GM12878 (cell line): ENCODE measurements around the gene ABCC1. TPM values are rescaled to one million over a fixed set of nuclear protein-coding genes. Genes with fewer than 3 reads are reported as not detected.

ENCODE experiments used
- ATAC-seq: fragments of 200-7000 bp; cut with Tn5 transposase; 3 replicates; pipeline ENCODE4 v1.9.1; 2020; ENCODE audit warnings: mild to moderate bottlenecking, moderate library complexity
- BruUV-seq: library from RNA; stranded (reverse); fragments of 400-500 nt; replicated peaks from 2 replicates; lab custom pipeline; 2021; lab: Mats Ljungman, UMichigan
- CTCF ChIA-PET: fragments of 300-600 bp; sonication (Branson Sonifier 250); formaldehyde crosslinking; extraction: SDS; loops from one replicate; lab custom pipeline; 2021; ENCODE audit warnings: inconsistent platforms; lab: Yijun Ruan, JAX
- POLR2A ChIA-PET: fragments of 350-600 bp; formaldehyde crosslinking; extraction: SDS; loops from one replicate; lab custom pipeline; 2021; ENCODE audit warnings: inconsistent platforms; lab: Charles Lee
- RAD21 ChIA-PET: fragments of 300-600 bp; sonication (Branson Sonifier 250); formaldehyde crosslinking; loops from one replicate; lab custom pipeline; 2023; ENCODE audit warnings: antibody characterized with exemption; ENCODE audit not compliant: unreplicated experiment; lab: Charles Lee
- SMC1A ChIA-PET: fragments of 300-600 bp; sonication (Branson Sonifier 250); formaldehyde crosslinking; loops from one replicate; lab custom pipeline; 2023; ENCODE audit not compliant: unreplicated experiment, uncharacterized antibody; lab: Charles Lee
- DNase-seq: peaks from one replicate; pipeline ENCODE4 v3.0.0-alpha.2; 2011; ENCODE audit warnings: low read depth, low spot score
- FAIRE-seq: peaks from 3 replicates; lab custom pipeline; 2011; peaks lifted over from hg19 to GRCh38; lab: Jason Lieb, UNC
- H2AFZ ChIP-seq: 2 replicates; pipeline ENCODE4 v1.6.0; 2011; ENCODE audit warnings: low read depth, low read length, control low read depth; ENCODE audit not compliant: control insufficient read depth
- H3K27ac ChIP-seq: 2 replicates; pipeline ENCODE4 v1.5.1; 2011; ENCODE audit warnings: control low read depth; ENCODE audit not compliant: control insufficient read depth, insufficient read depth
- H3K27me3 ChIP-seq, 2 experiments: replicated peaks in 1 of 2; 2 replicates each; pipeline versions ENCODE4 v1.6.0 to v1.6.1; 2011; ENCODE audit warnings: low read length in 1 of 2; ENCODE audit not compliant: control insufficient read depth in 2 of 2, insufficient read depth in 2 of 2
- H3K36me3 ChIP-seq, 2 experiments: 2 replicates each; pipeline ENCODE4 v1.5.1; 2011; ENCODE audit warnings: low read length in 1 of 2; ENCODE audit not compliant: control insufficient read depth in 2 of 2, insufficient read depth in 2 of 2
- H3K4me1 ChIP-seq: 2 replicates; pipeline ENCODE4 v1.6.1; 2011; ENCODE audit warnings: mild to moderate bottlenecking, low read length, moderate library complexity, mixed read lengths; ENCODE audit not compliant: control insufficient read depth, insufficient read depth
- H3K4me2 ChIP-seq: 2 replicates; pipeline ENCODE4 v1.6.0; 2011; ENCODE audit warnings: control low read depth; ENCODE audit not compliant: control insufficient read depth, insufficient read depth
- H3K4me3 ChIP-seq: fragments of 200-600 bp; sonication (generic); 2 replicates; pipeline ENCODE4 v1.5.1; 2016
- H3K79me2 ChIP-seq: 2 replicates; pipeline ENCODE4 v1.6.0; 2011; ENCODE audit warnings: low read length; ENCODE audit not compliant: control insufficient read depth, insufficient read depth
- H3K9ac ChIP-seq: 2 replicates; pipeline ENCODE4 v1.8.0; 2011; ENCODE audit warnings: low read length, control low read depth, mixed read lengths; ENCODE audit not compliant: control insufficient read depth, insufficient read depth
- H3K9me3 ChIP-seq: replicated peaks from 3 replicates; pipeline ENCODE4 v1.5.1; 2011; ENCODE audit warnings: mild to moderate bottlenecking, low read length; ENCODE audit not compliant: control insufficient read depth, insufficient read depth
- H4K20me1 ChIP-seq: 2 replicates; pipeline ENCODE4 v1.6.0; 2011; ENCODE audit not compliant: control insufficient read depth, insufficient read depth
- EGR1 ChIP-seq, 2 experiments: IDR thresholded peaks; 1 replicate in 1 of 2; 2 replicates in 1 of 2; pipeline ENCODE4 v1.6.1; 2011 to 2012; ENCODE audit warnings: low read depth in 2 of 2, low read length in 2 of 2, borderline replicate concordance in 1 of 2, mild to moderate bottlenecking in 1 of 2, moderate library complexity in 1 of 2
- HCFC1 ChIP-seq: fragments of 150-350 bp; IDR thresholded peaks from 2 replicates; pipeline ENCODE4 v1.6.1; 2014; ENCODE audit warnings: low read length
- JUND ChIP-seq: IDR thresholded peaks from 2 replicates; pipeline ENCODE4 v1.6.1; 2012; ENCODE audit warnings: low read depth, mild to moderate bottlenecking, low read length, improper control_type of control experiment, moderate library complexity
- KAT2A ChIP-seq: conservative IDR thresholded peaks from 2 replicates; pipeline ENCODE4 v1.6.1; 2011; ENCODE audit warnings: low read depth, low read length; ENCODE audit not compliant: control insufficient read depth
- MAX ChIP-seq: IDR thresholded peaks from 2 replicates; pipeline ENCODE4 v1.6.1; 2012; ENCODE audit warnings: low read depth, low read length, improper control_type of control experiment
- MEF2A ChIP-seq: IDR thresholded peaks from 2 replicates; pipeline ENCODE4 v1.6.1; 2011; ENCODE audit warnings: low read depth, mild to moderate bottlenecking, low read length, moderate library complexity; ENCODE audit not compliant: insufficient read depth
- MTA2 ChIP-seq: fragments of 450-650 bp; IDR thresholded peaks from 2 replicates; pipeline ENCODE4 v1.6.1; 2016; ENCODE audit warnings: low read depth, mild to moderate bottlenecking, moderate library complexity
- PML ChIP-seq: IDR thresholded peaks from 2 replicates; pipeline ENCODE4 v1.6.1; 2012; ENCODE audit warnings: low read length, inconsistent platforms
- POLR2AphosphoS2 ChIP-seq: IDR thresholded peaks from 2 replicates; pipeline ENCODE4 v1.6.1; 2011; ENCODE audit warnings: low read depth, mild to moderate bottlenecking, low read length, improper control_type of control experiment, moderate library complexity
- STAT3 ChIP-seq: IDR thresholded peaks from 2 replicates; pipeline ENCODE4 v1.6.1; 2011; ENCODE audit warnings: low read depth, low read length, improper control_type of control experiment
- TBL1XR1 ChIP-seq: IDR thresholded peaks from 2 replicates; pipeline ENCODE4 v1.6.1; 2012; ENCODE audit warnings: low read depth, low read length, improper control_type of control experiment
- TCF7 ChIP-seq: IDR thresholded peaks from 2 replicates; pipeline ENCODE4 v1.6.1; 2014; ENCODE audit warnings: antibody characterized with exemption, borderline replicate concordance
- USF2 ChIP-seq: IDR thresholded peaks from 2 replicates; pipeline ENCODE4 v1.6.1; 2011; ENCODE audit warnings: low read depth, low read length, improper control_type of control experiment, borderline replicate concordance
- YBX1 ChIP-seq: fragments of 450-650 bp; IDR thresholded peaks from 2 replicates; pipeline ENCODE4 v1.6.1; 2016; ENCODE audit warnings: antibody characterized with exemption
- ZBED1 ChIP-seq: IDR thresholded peaks from 2 replicates; pipeline ENCODE4 v1.6.1; 2016; ENCODE audit warnings: borderline replicate concordance
- ZNF217 ChIP-seq: fragments of 450-650 bp; IDR thresholded peaks from 2 replicates; pipeline ENCODE4 v1.6.1; 2017; ENCODE audit warnings: antibody characterized with exemption, mild to moderate bottlenecking
- WGBS: methylation state at CpG from one replicate; pipeline ENCODE4 v1.1.6; 2016; ENCODE audit warnings: low lambda C conversion rate; ENCODE audit not compliant: insufficient replicate concordance, insufficient coverage; ENCODE audit errors: missing lambda C conversion rate; 5-methylcytosine and 5-hydroxymethylcytosine counted together
- in situ Hi-C: fragments of 300-500 bp; cut with MboI; formaldehyde crosslinking; loops from 9 replicates; pipeline ENCODE4 v1.14.3; 2018; ENCODE audit warnings: mixed read lengths
- intact Hi-C: fragments of 100-400 bp; cut with micrococcal nuclease; formaldehyde crosslinking; loops from one replicate; pipeline ENCODE4 v1.14.2; 2022; ENCODE audit not compliant: unreplicated experiment
- polyA plus RNA-seq, 11 experiments: library from polyadenylated mRNA; depleted of rRNA in 4 of 11; unstranded in 6 of 11; stranded (reverse) in 5 of 11; fragments of >200 nt; fragmentation: Nextera tagmentation in 4 of 11; fragmentation: Illumina TruSeq in 1 of 11; extraction: Ambion mirVana in 4 of 11; extraction: Trizol in 1 of 11; gene quantifications; 1 replicate in 1 of 11; 2 replicates in 10 of 11; pipeline versions ENCODE4 v1.2.1 to v1.2.3, GENCODE V29; 2011 to 2016; ENCODE audit warnings: inconsistent platforms in 2 of 11, missing spikeins in 2 of 11, low read depth in 1 of 11
- total RNA-seq, 4 experiments: library from RNA; depleted of rRNA in 3 of 4; stranded (reverse); fragments of >200 nt in 3 of 4; fragmentation: Illumina TruSeq in 1 of 4; extraction: Trizol in 1 of 4; gene quantifications; 2 replicates each; pipeline versions ENCODE4 v1.2.1 to v1.2.3, GENCODE V29; 2013 to 2021

ABCC1 gene
- total and polyA plus RNA-seq, 10 of the 15 experiments (the other 5 are each of a cell fraction or from before 2014, with no cell fraction given): 3.2 to 44.6 (median 14.5) TPM

- Histone ChIP-seq H3K9ac (no peak overlapping the region), H3K27me3 (no peaks in the 10 kb centered on the region), H3K4me3 (no peak overlapping the region), H2AFZ (no peak overlapping the region), H3K79me2 (no peaks in the 10 kb centered on the region), H3K27ac (no peak overlapping the region), H3K4me2 (no peak overlapping the region), H4K20me1 (no peaks in the 10 kb centered on the region), H3K9me3 (no peaks in the 10 kb centered on the region), H3K36me3 (peaks cover 22 to 27% of the 10 kb centered on the region in 2 experiments), H3K4me1 (no peaks in the 10 kb centered on the region)
- ChIA-PET POLR2A (no interaction called here), CTCF (no interaction called here), SMC1A (no interaction called here), RAD21 (no interaction called here)
- ATAC-seq (no peak), FAIRE-seq (no peak), DNase-seq (no peak)
- intact Hi-C loops: no loop called here
- WGBS: 78% methylated on average over 3 of the region's 3 CpGs
- no TSS peak for BruUV-seq
- in situ Hi-C loops: no loop called here
- TF ChIP-seq KAT2A (no peak), EGR1 (IDR thresholded peaks at IDR 0.05; ENCODE audit: borderline replicate concordance in 1 of 2, low read depth in 2 of 2, low read length in 2 of 2) (no peak), ZBED1 (no peak), TCF7 (no peak)
- TF ChIP-seq, all 136 proteins: peak for 0
Observed at GRCh38 chr16:16096858-16097213, 147.4 kb downstream of the ABCC1 start.

- ChIA-PET SMC1A (no interaction called here), CTCF (no interaction called here), POLR2A (no interaction called here), RAD21 (no interaction called here)
- Histone ChIP-seq H3K79me2 (no peaks in the 10 kb centered on the region), H3K27me3 (no peaks in the 10 kb centered on the region), H3K4me3 (no peak overlapping the region), H3K27ac (no peak overlapping the region), H3K4me1 (no peaks in the 10 kb centered on the region), H3K9me3 (no peaks in the 10 kb centered on the region; the same call in 2 of the 3 replicates), H3K4me2 (no peak overlapping the region), H2AFZ (no peak overlapping the region), H3K9ac (no peak overlapping the region), H4K20me1 (no peaks in the 10 kb centered on the region), H3K36me3 (peaks cover 29 to 32% of the 10 kb centered on the region in 2 experiments)
- intact Hi-C loops: no loop called here
- BruUV-seq: no TSS peak
- FAIRE-seq (no peak), DNase-seq (no peak), ATAC-seq (no peak)
- in situ Hi-C loops: no loop called here
- WGBS: 95% methylated on average over 4 of the region's 4 CpGs
- no peak for TF ChIP-seq MEF2A
- TF ChIP-seq STAT3: no peak
- TF ChIP-seq JUND: no peak
- TF ChIP-seq YBX1: no peak
- TF ChIP-seq HCFC1: no peak
- TF ChIP-seq MAX: no peak
- no peak for TF ChIP-seq USF2
- no peak for TF ChIP-seq POLR2AphosphoS2
- TF ChIP-seq MTA2: no peak
- TF ChIP-seq TBL1XR1: no peak
- no peak for TF ChIP-seq ZNF217
- TF ChIP-seq PML: no peak
Observed at GRCh38 chr16:16099320-16099719, 149.9 kb downstream of the ABCC1 start.
